ENCODE measurements around the gene S100A3. TPM values are rescaled to one million over a fixed set of nuclear protein-coding genes. Genes with fewer than 3 reads are reported as not detected.
"Not testable (repeated sequence)": the region's sequence is repeated elsewhere in the genome, so short reads cannot be mapped to it uniquely, and the experiment has no call there.

The S100A3 gene, protein sequence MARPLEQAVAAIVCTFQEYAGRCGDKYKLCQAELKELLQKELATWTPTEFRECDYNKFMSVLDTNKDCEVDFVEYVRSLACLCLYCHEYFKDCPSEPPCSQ
- not detected for total RNA-seq

DNA sequence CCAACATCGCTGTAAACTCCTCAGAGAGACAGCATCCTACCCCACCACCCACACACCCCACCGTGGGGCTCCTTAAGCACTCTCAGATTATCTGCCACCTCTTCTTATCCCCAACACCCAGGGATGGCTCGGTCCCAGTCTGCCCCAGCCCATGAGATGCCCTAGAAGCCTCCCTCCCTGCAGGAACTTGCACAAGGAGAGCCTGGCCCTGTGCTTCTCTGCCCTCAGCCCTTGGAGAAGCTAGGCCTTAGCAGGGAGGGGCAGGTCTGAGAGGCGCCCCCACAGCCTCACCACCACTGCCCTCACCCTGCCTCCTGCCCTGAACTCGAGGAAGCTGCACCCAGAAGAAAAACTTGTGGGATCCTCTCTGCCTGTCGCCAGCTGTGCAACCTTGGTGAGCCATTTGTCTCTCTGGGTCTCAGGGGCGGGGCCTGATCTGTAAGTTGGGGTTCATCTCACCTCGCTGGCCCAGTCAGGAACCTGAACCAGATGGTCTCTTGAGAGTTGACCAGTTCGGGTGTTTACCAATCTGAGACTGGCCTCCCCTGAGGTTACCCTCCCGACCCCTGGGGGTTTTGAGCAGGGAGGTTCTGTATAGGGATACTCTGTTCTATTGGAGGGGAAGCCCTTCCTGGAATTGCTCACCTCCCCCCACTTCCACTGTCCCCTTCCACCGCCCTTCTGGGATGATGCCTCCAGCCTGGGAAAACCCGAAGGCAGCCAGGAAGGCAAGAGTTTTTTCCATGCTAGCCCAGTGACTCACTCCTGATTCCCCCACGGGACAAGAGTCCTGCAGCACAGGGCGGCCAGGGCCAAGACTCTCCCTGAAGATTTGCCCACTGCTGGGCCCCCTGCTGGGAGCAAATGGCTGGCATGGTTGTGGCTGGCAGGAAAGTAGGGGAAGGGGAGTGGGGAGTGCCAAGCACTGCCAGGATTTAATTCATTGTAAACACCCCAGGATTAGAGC, at the start of gene S100A3:
Gene S100A3, minus strand, starts transcription at position 537 of the 967 bp plus-strand sequence. CDS start 773 bp downstream, outside the sequence.
- ATAC-seq (replicated peaks in 1 of 2): no peak
- peaks cover 58% of the 10 kb centered on the region for H3K4me1 Mint-ChIP-seq (ENCODE audit: low read depth)
- H3K36me3 Mint-ChIP-seq (ENCODE audit: insufficient read depth in 2 of 2): peaks cover 3 to 4% of the 10 kb centered on the region in 2 donors
- H3K27me3 Mint-ChIP-seq (ENCODE audit: low read depth): no peaks in the 10 kb centered on the region
- no peaks in the 10 kb centered on the region for H3K9me3 Mint-ChIP-seq
- DNase-seq: no peak
- no peak within 1 kb of the TSS for H3K4me3 Mint-ChIP-seq
- H3K27ac Mint-ChIP-seq: no peak within 1 kb of the TSS

DNA sequence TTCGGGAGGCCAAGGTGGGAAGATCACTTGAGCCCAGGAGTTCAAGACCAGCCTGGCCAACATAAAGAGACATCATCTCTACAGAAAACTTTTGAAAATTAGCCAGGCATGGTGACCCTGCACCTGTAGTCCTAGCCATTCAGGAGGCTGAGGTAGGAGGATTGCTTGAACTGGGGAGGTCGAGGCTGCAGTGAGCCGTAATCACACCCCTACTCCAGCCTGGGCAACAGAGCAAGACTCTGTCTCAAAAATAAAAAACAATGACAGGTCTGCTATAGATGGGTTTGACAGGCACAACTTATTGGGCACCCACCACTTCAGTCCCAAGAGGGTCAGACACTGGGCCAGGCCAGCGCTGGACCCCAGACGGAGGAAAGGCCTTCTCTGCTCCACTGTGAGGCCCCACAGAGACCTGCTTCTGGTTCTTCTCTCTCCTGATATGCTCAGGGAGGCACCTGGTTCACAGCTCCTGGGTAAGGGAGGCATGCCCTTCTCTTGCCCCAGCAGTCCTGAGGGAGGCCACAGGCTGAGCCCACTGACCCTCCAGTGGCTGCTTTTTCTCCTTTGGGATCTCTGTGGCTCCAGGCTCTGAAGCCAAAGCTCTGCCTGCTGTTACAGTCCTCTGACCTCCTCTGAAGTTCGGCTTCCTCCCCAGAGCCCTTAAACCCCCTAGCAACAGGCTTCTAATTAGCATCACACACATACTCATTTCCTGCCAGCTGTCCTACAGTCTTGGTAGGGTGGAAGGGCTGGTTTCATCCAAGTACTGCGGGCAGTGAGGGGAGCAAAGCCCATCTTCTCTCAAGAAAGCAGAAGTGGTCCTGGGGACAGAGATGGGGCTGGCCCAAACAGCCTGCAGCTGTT, 49.5 kb upstream of the S100A3 start:
- Mint-ChIP-seq H3K9me3 (no peaks in the 10 kb centered on the region), H3K27ac (peak overlapping the region; percentile 23), H3K4me3 (peak overlapping the region; percentile 20 to 41), H3K4me1 (ENCODE audit: low read depth) (peaks cover 24% of the 10 kb centered on the region), H3K36me3 (ENCODE audit: insufficient read depth in 2 of 2) (no peaks in the 10 kb centered on the region), H3K27me3 (ENCODE audit: low read depth) (no peaks in the 10 kb centered on the region)
- DNase-seq: peak; percentile 14 to 32
- peak; percentile 67 to 74 for ATAC-seq (replicated peaks in 1 of 2)

DNA sequence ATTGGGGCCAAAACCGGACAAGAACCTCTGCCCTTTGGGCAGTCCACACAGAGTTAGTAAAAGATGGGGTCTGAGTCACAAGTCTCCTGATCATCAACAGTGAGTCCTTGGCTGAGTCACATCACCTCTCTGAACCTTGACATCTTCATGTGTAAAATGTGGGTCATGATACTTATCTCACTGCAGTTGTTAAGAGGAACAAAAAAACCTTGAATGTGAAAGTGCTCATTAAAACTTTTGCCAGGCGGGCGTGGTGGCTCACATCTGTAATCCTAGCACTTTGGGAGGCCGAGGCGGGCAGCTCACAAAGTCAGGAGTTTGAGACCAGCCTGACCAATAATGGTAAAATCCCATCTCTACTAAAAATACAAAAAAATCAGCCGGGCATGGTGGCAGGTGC, 48.1 kb upstream of the S100A3 start:
- H3K27me3 Mint-ChIP-seq (ENCODE audit: low read depth): no peaks in the 10 kb centered on the region
- H3K9me3 Mint-ChIP-seq: no peaks in the 10 kb centered on the region
- H3K27ac Mint-ChIP-seq: peak overlapping the region; percentile 70
- ATAC-seq (replicated peaks in 1 of 2) (peak; percentile 97 to 99), DNase-seq (peak; percentile 33 to 38)
- peak overlapping the region; percentile 35 to 51 for H3K4me3 Mint-ChIP-seq
- peaks cover 24% of the 10 kb centered on the region for H3K4me1 Mint-ChIP-seq (ENCODE audit: low read depth)
- H3K36me3 Mint-ChIP-seq (ENCODE audit: insufficient read depth in 2 of 2): no peaks in the 10 kb centered on the region

DNA sequence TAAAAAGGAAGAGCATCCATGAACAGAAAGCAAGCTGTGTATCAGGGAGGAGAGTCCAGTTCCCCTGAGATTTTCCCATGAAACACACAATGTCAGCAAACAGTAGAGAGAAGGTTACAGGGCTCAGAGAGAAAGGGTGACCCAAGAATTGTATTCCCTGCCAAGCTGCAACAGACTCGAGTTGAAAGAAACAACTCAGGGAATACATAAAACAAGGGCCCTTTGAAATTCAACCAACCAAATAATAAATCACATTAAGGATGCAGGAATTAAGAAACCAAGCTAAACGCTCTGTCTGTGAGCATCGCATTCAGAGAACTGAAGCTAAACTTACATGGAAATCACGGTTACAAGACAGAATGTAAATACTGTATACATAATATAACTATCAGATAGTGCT, 43.7 kb upstream of the S100A3 start:
- no peak for DNase-seq
- no peaks in the 10 kb centered on the region for H3K36me3 Mint-ChIP-seq (ENCODE audit: insufficient read depth in 2 of 2)
- H3K27ac Mint-ChIP-seq: no peak overlapping the region
- ATAC-seq (replicated peaks in 1 of 2): no peak
- no peaks in the 10 kb centered on the region for H3K9me3 Mint-ChIP-seq
- H3K4me1 Mint-ChIP-seq (ENCODE audit: low read depth): peaks cover 11% of the 10 kb centered on the region
- no peaks in the 10 kb centered on the region for H3K27me3 Mint-ChIP-seq (ENCODE audit: low read depth)
- H3K4me3 Mint-ChIP-seq: no peak overlapping the region

DNA sequence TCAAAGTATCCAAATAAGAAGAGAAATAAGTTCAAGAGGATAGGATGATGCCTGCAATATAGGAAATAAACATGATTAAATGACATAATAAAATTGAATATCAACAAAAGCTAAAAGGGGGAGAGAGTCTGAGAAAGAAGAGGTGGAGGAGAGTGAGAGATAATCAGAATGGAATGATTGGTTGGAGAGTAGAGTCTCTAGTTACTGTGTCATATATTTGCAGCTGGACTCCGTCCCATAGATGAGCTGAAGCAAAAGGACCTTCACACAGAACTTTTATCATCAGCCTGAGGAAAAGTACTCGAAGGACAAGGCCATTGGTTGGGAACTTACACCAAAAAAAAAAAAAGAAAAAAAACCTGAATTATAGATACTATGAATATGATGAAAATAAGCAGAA, 39.4 kb upstream of the S100A3 start:
- H3K9me3 Mint-ChIP-seq: no peaks in the 10 kb centered on the region

DNA sequence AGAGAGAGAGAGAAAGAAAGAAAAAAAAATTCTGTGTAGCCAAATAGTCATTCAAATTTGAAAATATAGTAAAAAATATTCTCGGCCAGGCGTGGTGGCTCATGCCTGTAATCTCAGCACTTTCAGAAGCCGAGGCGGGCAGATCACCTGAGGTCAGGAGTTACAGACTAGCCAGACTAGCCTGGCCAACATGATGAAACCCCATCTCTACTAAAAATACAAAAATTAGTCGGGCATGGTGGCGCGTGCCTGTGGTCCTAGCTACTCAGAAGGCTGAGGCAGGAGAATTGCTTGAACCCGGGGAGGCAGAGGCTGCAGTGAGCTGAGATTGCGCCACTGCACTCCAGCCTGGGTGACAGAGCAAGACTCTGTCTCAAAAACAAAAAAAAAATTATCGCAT, 39.0 kb upstream of the S100A3 start:
- not testable (repeated sequence) for H3K4me1 Mint-ChIP-seq (ENCODE audit: low read depth); H3K36me3 Mint-ChIP-seq (ENCODE audit: insufficient read depth in 2 of 2); H3K27ac Mint-ChIP-seq; H3K9me3 Mint-ChIP-seq; H3K27me3 Mint-ChIP-seq (ENCODE audit: low read depth); DNase-seq; H3K4me3 Mint-ChIP-seq; ATAC-seq (replicated peaks in 1 of 2)

More for the DNA sequence above, 39.4 kb upstream of the S100A3 start:
- H3K27me3 Mint-ChIP-seq (ENCODE audit: low read depth): peaks cover 7% of the 10 kb centered on the region
- peak overlapping the region; percentile 2 for H3K27ac Mint-ChIP-seq
- no peaks in the 10 kb centered on the region for H3K4me1 Mint-ChIP-seq (ENCODE audit: low read depth)
- no peak overlapping the region for H3K4me3 Mint-ChIP-seq
- ATAC-seq (replicated peaks in 1 of 2) (no peak), DNase-seq (no peak)
- no peaks in the 10 kb centered on the region for H3K36me3 Mint-ChIP-seq (ENCODE audit: insufficient read depth in 2 of 2)

DNA sequence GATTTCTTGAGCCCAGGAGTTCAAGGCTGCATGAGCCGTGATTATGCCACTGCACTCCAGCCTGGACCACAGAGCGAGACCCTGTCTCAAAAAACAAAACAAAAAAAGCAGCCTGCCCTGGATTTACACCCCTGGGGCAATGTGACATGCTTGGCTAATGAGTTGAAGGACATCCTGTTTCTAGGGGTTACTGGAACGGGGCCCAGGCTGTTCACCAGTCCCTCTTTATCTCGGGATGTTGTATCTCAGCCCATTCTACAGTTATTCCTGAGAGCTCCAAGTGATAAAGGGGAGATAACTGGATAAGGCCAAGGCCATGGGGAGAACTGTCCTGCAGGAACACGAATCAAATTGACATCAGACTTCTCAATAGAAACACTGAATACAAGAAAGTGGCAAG, 38.3 kb upstream of the S100A3 start:
- Mint-ChIP-seq H3K9me3 (no peaks in the 10 kb centered on the region), H3K27me3 (ENCODE audit: low read depth) (peaks cover 7% of the 10 kb centered on the region), H3K36me3 (ENCODE audit: insufficient read depth in 2 of 2) (no peaks in the 10 kb centered on the region), H3K27ac (no peak overlapping the region), H3K4me1 (ENCODE audit: low read depth) (no peaks in the 10 kb centered on the region), H3K4me3 (no peak overlapping the region)
- no peak for DNase-seq
- no peak for ATAC-seq (replicated peaks in 1 of 2)

DNA sequence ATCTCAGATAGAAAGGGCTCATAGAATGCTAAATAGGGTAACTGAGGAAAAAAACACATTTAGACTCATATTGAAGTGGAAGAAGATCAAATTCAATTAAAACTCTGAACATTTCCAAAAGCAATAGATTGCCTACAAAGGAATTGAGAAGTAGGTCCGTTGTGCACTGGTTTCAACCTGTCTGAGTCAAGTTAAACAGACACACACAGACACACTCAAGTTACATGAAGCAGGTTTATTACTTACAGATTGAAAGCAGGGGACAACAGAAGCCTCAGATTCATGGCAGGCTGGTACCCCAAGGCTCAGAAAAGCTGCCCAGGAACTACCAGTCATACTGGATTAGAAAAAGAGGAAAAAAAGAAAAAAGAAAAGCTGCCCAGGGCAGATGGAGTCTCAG, 37.3 kb upstream of the S100A3 start:
- H3K36me3 Mint-ChIP-seq (ENCODE audit: insufficient read depth in 2 of 2): no peaks in the 10 kb centered on the region
- no peaks in the 10 kb centered on the region for H3K9me3 Mint-ChIP-seq

DNA sequence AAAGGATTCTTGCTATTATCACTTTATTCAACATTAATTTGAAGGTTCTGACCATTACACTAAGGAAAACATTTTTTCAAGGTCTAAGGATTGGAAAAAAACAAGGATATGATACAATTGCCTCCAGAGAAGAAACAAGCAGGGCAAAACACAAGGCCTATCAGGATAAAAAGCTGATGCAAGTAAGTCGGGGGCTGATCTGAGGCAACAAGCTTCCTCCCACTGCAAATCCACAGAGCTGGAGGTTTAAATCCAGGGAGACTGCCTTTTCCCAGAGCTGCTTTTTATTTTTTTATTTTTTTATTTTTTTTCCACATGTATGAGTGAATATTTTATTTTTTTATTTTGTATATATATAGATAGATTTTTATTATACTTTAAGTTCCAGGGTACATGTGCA, 35.9 kb upstream of the S100A3 start:
- Mint-ChIP-seq H3K4me1 (ENCODE audit: low read depth) (no peaks in the 10 kb centered on the region), H3K27ac (no peak overlapping the region), H3K4me3 (no peak overlapping the region), H3K27me3 (ENCODE audit: low read depth) (peaks cover 7% of the 10 kb centered on the region), H3K9me3 (no peaks in the 10 kb centered on the region), H3K36me3 (ENCODE audit: insufficient read depth in 2 of 2) (no peaks in the 10 kb centered on the region)
- no peak for ATAC-seq (replicated peaks in 1 of 2)
- DNase-seq: no peak

More for the DNA sequence above, 37.3 kb upstream of the S100A3 start:
- no peak overlapping the region for H3K27ac Mint-ChIP-seq
- no peak overlapping the region for H3K4me3 Mint-ChIP-seq
- DNase-seq (no peak), ATAC-seq (replicated peaks in 1 of 2) (no peak)
- peaks cover 7% of the 10 kb centered on the region for H3K27me3 Mint-ChIP-seq (ENCODE audit: low read depth)
- no peaks in the 10 kb centered on the region for H3K4me1 Mint-ChIP-seq (ENCODE audit: low read depth)

DNA sequence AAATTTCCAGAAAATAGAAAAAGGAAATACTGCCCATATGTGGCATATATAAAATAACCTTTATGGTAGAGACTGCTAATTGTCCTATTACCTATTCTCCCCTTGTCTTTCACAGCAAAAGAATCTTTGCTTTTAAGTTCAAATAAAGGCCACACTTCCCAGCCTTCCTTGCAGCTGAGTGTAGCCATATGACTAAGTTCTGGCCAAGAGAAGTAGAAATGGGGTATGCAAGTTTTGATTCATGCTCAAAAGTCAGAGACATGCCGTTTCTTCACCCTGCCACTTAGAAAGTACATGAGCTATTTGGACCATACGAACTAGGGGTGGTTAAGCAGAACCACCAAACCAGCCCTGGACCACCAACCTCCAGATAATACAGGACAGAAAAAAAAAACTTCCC, 34.9 kb upstream of the S100A3 start:
- H3K36me3 Mint-ChIP-seq (ENCODE audit: insufficient read depth in 2 of 2): no peaks in the 10 kb centered on the region
- no peaks in the 10 kb centered on the region for H3K9me3 Mint-ChIP-seq
- H3K27ac Mint-ChIP-seq: no peak overlapping the region
- H3K4me3 Mint-ChIP-seq: no peak overlapping the region
- no peaks in the 10 kb centered on the region for H3K4me1 Mint-ChIP-seq (ENCODE audit: low read depth)
- ATAC-seq (replicated peaks in 1 of 2): no peak
- peaks cover 12% of the 10 kb centered on the region for H3K27me3 Mint-ChIP-seq (ENCODE audit: low read depth)
- no peak for DNase-seq

DNA sequence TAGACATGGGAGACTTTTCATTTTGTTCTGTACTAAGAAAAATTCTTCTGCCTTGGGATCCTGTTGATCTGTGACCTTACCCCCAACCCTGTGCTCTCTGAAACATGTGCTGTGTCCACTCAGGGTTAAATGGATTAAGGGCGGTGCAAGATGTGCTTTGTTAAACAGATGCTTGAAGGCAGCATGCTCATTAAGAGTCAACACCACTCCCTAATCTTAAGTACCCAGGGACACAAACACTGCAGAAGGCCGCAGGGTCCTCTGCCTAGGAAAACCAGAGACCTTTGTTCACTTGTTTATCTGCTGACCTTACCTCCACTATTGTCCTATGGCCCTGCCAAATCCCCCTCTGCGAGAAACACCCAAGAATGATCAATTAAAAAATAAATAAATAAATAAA, 34.5 kb upstream of the S100A3 start:
- H3K27me3 Mint-ChIP-seq (ENCODE audit: low read depth): peaks cover 17% of the 10 kb centered on the region
- not testable (repeated sequence) for H3K9me3 Mint-ChIP-seq; H3K27ac Mint-ChIP-seq; H3K4me1 Mint-ChIP-seq (ENCODE audit: low read depth); ATAC-seq (replicated peaks in 1 of 2); H3K4me3 Mint-ChIP-seq; H3K36me3 Mint-ChIP-seq (ENCODE audit: insufficient read depth in 2 of 2); DNase-seq

DNA sequence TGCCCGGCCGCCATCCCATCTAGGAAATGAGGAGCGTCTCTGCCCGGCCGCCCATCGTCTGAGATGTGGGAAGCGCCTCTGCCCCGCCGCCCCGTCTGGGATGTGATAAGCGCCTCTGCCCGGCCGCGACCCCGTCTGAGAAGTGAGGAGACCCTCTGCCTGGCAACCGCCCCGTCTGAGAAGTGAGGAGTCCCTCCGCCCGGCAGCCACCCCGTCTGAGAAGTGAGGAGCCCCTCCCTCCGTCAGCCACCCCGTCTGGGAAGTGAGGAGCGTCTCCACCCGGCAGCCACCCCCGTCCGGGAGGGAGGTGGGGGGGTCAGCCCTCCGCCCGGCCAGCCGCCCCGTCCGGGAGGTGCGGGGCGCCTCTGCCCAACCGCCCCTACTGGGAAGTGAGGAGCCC, 33.8 kb upstream of the S100A3 start:
- DNase-seq; H3K36me3 Mint-ChIP-seq (ENCODE audit: insufficient read depth in 2 of 2); H3K9me3 Mint-ChIP-seq; H3K4me3 Mint-ChIP-seq; H3K4me1 Mint-ChIP-seq (ENCODE audit: low read depth); ATAC-seq (replicated peaks in 1 of 2); H3K27ac Mint-ChIP-seq: not testable (repeated sequence)
- H3K27me3 Mint-ChIP-seq (ENCODE audit: low read depth): peaks cover 24% of the 10 kb centered on the region

DNA sequence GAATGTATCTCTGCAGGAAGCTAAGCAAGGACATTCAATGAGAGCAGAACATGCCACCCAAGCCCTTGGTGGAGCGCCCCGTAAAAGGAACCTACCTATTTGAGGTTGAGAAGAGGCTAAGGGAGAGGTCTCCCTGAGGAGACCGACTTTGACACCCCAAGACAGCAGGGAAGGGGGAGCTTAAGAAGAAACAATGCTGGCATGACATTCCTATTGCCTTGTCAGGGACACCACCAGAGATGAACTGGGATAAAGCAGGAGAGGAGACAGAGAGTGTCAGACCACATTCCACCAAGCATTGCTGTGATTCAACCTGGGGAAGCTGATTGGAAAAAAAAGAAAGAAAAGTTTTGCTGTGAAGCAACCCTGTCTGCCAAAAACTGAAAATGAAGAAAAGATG, 29.9 kb upstream of the S100A3 start:
- DNase-seq (no peak), ATAC-seq (replicated peaks in 1 of 2) (no peak)
- H3K36me3 Mint-ChIP-seq (ENCODE audit: insufficient read depth in 2 of 2): no peaks in the 10 kb centered on the region
- H3K9me3 Mint-ChIP-seq: no peaks in the 10 kb centered on the region
- H3K27ac Mint-ChIP-seq: no peak overlapping the region
- no peak overlapping the region for H3K4me3 Mint-ChIP-seq
- no peaks in the 10 kb centered on the region for H3K4me1 Mint-ChIP-seq (ENCODE audit: low read depth)
- H3K27me3 Mint-ChIP-seq (ENCODE audit: low read depth): peaks cover 24% of the 10 kb centered on the region

All from activated T-cell treated with anti-CD3 and anti-CD28 coated beads, Interleukin-2, amount 50 U/mL, for 72 hours (primary cell).